Breast epithelium (tissue), 4 donors: ENCODE data around the gene DBT. TPM values are rescaled to one million over a fixed set of nuclear protein-coding genes. Genes with fewer than 3 reads are reported as not detected.
"Not testable (repeated sequence)": the region's sequence is repeated elsewhere in the genome, so short reads cannot be mapped to it uniquely, and the experiment has no call there.

ENCODE experiments used
- DNase-seq, 2 donors: peaks; one replicate each; pipeline ENCODE4 v3.0.0-alpha.2; 2019; ENCODE audit warnings: low spot score in 2 of 2
- H3K27ac ChIP-seq, 2 donors: fragments of 200-600 bp; sonication (generic) in 1 of 2; one replicate each; pipeline ENCODE4 v1.5.1; 2016 to 2019; ENCODE audit warnings: mild to moderate bottlenecking in 1 of 2
- H3K27me3 ChIP-seq, 2 donors: fragments of 200-600 bp; sonication (generic) in 1 of 2; one replicate each; pipeline versions ENCODE4 v1.5.1 to v1.6.0; 2017 to 2019; ENCODE audit warnings: control low read depth in 1 of 2, mild to moderate bottlenecking in 1 of 2
- H3K36me3 ChIP-seq: fragments of 200-600 bp; one replicate; pipeline ENCODE4 v1.5.1; 2019
- H3K4me1 ChIP-seq, 2 donors: fragments of 200-600 bp; sonication (generic); one replicate each; pipeline ENCODE4 v1.5.1; 2016 to 2019; ENCODE audit warnings: control low read depth in 1 of 2
- H3K4me3 ChIP-seq, 3 donors: fragments of 200-600 bp; sonication (generic); 1 replicate in 2 of 3; 2 replicates in 1 of 3; pipeline ENCODE4 v1.5.1; 2016 to 2019; ENCODE audit warnings: mild to moderate bottlenecking in 3 of 3, moderate library complexity in 2 of 3
- H3K9me3 ChIP-seq, 2 donors: fragments of 200-600 bp; sonication (generic) in 1 of 2; one replicate each; pipeline ENCODE4 v1.5.1; 2016 to 2019; ENCODE audit warnings: control low read depth in 1 of 2
- POLR2A ChIP-seq: fragments of 450-650 bp; IDR thresholded peaks from one replicate; pipeline ENCODE4 v1.6.1; 2016; ENCODE audit warnings: antibody characterized with exemption, mild to moderate bottlenecking, moderate library complexity
- POLR2AphosphoS5 ChIP-seq, 3 donors: sonication (generic); formaldehyde crosslinking; IDR thresholded peaks; one replicate each; pipeline ENCODE4 v1.6.1; 2017; ENCODE audit warnings: antibody characterized with exemption in 3 of 3
- intact Hi-C: fragments of 100-400 bp; cut with DNase I; formaldehyde crosslinking; loops from one replicate; pipeline ENCODE4 v1.15.1; 2023; ENCODE audit warnings: low total_unique reads
- total RNA-seq, 3 donors: library from RNA; depleted of rRNA; stranded (reverse); fragments of >200 nt; gene quantifications; one replicate each; pipeline ENCODE4 v1.1.0, GENCODE V29; 2016
- TF ChIP-seq, protein P1 (sequence below), 3 donors: fragments of 450-650 bp; IDR thresholded peaks; one replicate each; pipeline ENCODE4 v1.5.1; 2016 to 2017; ENCODE audit warnings: antibody characterized with exemption in 3 of 3, mild to moderate bottlenecking in 3 of 3, moderate library complexity in 3 of 3

Gene DBT
- total RNA-seq, 3 donors from 2014 or later: 6.9 to 11.0 (median 9.1) TPM

DNA sequence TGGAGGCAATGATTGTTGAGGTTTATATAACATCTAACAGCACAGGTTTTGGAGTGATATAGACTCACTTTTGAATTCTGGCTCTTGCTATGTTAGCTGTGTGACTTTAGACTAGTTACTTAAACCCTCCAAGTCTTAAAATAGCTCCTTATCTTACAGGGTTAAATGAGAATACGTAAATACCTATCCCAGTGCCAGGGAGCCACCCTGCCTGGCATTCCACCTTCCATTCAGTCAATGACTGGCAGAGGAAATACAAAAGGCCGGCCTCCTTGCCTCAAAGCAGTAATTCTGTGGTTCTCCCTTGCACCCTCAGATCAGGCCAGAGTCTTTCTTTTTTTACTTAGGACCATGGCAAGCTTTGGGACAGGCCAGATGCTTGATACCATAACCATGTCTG is 31.8 kb downstream of the DBT start:
- H3K4me1 ChIP-seq: no peaks in the 10 kb centered on the region
- no peaks in the 10 kb centered on the region for H3K36me3 ChIP-seq
- no peak overlapping the region for H3K27ac ChIP-seq
- intact Hi-C loops: no loop called here
- DNase-seq: no peak
- no peak overlapping the region for H3K4me3 ChIP-seq
- TF ChIP-seq POLR2A (no peak), POLR2AphosphoS5 (IDR thresholded peaks at IDR 0.05) (no peak)
- TF ChIP-seq, protein P1, sequence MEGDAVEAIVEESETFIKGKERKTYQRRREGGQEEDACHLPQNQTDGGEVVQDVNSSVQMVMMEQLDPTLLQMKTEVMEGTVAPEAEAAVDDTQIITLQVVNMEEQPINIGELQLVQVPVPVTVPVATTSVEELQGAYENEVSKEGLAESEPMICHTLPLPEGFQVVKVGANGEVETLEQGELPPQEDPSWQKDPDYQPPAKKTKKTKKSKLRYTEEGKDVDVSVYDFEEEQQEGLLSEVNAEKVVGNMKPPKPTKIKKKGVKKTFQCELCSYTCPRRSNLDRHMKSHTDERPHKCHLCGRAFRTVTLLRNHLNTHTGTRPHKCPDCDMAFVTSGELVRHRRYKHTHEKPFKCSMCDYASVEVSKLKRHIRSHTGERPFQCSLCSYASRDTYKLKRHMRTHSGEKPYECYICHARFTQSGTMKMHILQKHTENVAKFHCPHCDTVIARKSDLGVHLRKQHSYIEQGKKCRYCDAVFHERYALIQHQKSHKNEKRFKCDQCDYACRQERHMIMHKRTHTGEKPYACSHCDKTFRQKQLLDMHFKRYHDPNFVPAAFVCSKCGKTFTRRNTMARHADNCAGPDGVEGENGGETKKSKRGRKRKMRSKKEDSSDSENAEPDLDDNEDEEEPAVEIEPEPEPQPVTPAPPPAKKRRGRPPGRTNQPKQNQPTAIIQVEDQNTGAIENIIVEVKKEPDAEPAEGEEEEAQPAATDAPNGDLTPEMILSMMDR (IDR thresholded peaks at IDR 0.05): no peak
- no peaks in the 10 kb centered on the region for H3K9me3 ChIP-seq
- no peaks in the 10 kb centered on the region for H3K27me3 ChIP-seq

DNA sequence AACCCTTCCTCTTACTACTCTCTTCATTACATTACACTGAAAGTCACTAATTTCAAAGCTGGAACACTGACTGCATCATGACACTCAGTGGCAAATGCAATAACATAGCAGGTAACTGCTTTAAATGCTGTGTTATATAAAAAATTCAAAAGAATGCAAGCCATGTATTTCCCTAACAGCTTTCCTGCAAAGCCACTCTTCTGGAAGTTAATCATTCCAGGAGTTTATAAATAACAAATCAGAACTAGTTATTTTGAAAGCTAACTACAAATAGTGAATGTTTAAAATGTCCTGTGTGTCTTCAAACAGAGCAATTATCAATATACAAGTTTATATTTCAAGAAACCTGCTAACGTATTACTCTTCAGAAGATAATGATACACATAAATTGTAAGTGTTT is 34.5 kb downstream of the DBT start:
- TF ChIP-seq, protein P1 (IDR thresholded peaks at IDR 0.05): no peak
- TF ChIP-seq POLR2AphosphoS5 (IDR thresholded peaks at IDR 0.05) (no peak), POLR2A (no peak)
- Histone ChIP-seq H3K27me3 (no peaks in the 10 kb centered on the region), H3K4me3 (no peak overlapping the region), H3K4me1 (no peaks in the 10 kb centered on the region), H3K27ac (no peak overlapping the region), H3K9me3 (no peaks in the 10 kb centered on the region), H3K36me3 (no peaks in the 10 kb centered on the region)
- DNase-seq: no peak
- intact Hi-C loops: no loop called here

DNA sequence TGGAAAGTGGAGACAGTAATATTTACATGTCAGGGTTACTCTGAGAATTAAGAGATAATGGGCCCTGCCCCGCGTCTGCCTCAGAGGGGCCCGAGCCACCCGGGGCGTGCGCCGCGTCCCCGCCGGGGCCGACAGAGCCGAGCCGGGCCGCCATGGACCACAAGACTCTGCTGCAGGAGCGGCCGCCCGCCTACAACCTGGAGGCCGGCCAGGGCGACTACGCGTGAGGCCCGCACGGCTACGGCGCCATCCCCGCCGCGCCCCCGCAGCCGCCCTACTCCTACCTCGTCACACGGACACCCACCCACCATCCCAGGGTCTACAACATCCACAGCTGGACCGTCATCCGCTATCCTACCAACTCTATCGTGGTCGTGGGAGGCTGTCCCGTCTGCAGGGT is 36.5 kb downstream of the DBT start:
- Histone ChIP-seq H3K9me3 (no peaks in the 10 kb centered on the region), H3K27me3 (no peaks in the 10 kb centered on the region), H3K27ac (no peak overlapping the region), H3K4me3 (no peak overlapping the region), H3K4me1 (no peaks in the 10 kb centered on the region), H3K36me3 (no peaks in the 10 kb centered on the region)
- TF ChIP-seq POLR2A: no peak
- TF ChIP-seq, protein P1 (IDR thresholded peaks at IDR 0.05): no peak
- TF ChIP-seq POLR2AphosphoS5 (IDR thresholded peaks at IDR 0.05): no peak
- intact Hi-C loops: no loop called here
- DNase-seq: no peak

DNA sequence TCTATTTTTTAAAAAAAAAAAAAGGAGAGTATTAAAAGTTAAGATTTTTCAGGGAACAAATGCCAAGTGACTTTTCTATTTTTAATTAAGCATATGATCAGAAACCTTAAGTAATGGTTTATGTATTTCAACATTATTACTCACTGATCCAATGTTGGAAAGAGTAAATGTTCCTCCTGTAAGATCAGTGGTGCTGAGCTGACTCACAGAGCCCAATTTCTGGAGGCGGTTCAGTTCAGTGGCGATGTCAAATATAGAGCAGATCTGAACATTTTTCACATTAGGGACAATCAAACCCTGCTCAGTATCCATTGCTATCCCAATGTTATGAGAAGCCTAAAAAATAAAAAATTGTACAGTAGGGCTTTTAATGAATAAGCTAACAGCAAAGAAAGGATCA is 43.3 kb downstream of the DBT start:
- DNase-seq: no peak
- no peak overlapping the region for H3K4me3 ChIP-seq
- TF ChIP-seq POLR2A (no peak), POLR2AphosphoS5 (IDR thresholded peaks at IDR 0.05) (no peak)
- TF ChIP-seq, protein P1 (IDR thresholded peaks at IDR 0.05): no peak
- peaks cover 0 to 7% of the 10 kb centered on the region in 2 donors for H3K9me3 ChIP-seq
- H3K27ac ChIP-seq: no peak overlapping the region
- no peaks in the 10 kb centered on the region for H3K27me3 ChIP-seq
- no peaks in the 10 kb centered on the region for H3K4me1 ChIP-seq
- intact Hi-C loops: no loop called here
- H3K36me3 ChIP-seq: no peaks in the 10 kb centered on the region

DNA sequence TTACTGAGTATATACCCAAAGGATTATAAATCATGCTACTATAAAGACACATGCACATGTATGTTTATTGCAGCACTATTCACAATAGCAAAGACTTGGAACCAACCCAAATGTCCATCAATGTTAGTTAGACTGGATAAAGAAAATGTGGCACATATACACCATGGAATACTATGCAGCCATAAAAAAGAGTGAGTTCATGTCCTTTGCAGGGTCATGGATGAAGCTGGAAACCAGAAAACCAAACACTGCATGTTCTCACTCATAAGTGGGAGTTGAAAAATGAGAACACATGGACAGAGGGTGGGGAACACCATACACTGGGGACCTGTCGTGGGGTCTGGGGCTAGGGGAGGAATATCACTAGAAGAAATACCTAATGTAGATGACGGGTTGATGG is 44.0 kb downstream of the DBT start:
- H3K36me3 ChIP-seq, H3K9me3 ChIP-seq, H3K27me3 ChIP-seq, DNase-seq, intact Hi-C loops, H3K4me3 ChIP-seq, H3K4me1 ChIP-seq, H3K27ac ChIP-seq: not testable (repeated sequence)

DNA sequence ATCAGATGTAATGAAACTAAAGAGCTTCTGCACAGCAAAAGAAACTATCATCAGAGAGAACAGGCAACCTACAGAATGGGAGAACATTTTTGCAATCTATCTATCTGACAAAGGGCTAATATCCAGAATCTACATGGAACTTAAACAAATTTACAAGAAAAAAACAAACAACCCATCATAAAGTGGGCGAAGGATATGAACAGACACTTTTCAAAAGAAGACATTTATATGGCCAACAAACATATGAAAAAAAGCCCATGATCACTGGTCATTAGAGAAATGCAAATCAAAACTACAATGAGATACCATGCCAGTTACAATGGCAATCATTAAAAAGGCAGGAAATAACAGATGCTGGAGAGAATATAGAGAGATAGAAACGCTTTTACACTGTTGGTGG is 44.5 kb downstream of the DBT start:
- H3K27me3 ChIP-seq, intact Hi-C loops, H3K4me1 ChIP-seq, H3K27ac ChIP-seq, H3K36me3 ChIP-seq, H3K9me3 ChIP-seq, DNase-seq, H3K4me3 ChIP-seq: not testable (repeated sequence)

DNA sequence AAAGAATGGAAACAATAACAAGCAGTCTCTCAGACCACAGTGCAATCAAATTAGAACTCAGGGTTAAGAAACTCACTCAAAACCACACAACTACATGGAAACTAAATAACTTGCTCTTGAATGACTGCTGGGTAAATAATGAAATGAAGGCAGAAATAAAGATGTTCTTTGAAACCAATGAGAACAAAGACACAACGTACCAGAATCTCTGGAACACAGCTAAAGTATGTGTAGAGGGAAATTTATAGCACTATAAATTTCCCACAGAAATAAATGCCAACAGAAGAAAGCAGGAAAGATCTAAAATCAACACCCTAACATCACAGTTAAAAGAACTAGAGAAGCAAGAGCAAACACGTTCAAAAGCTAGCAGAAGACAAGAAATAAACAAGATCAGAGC is 46.9 kb downstream of the DBT start:
- H3K4me1 ChIP-seq, H3K36me3 ChIP-seq, H3K4me3 ChIP-seq, intact Hi-C loops, H3K9me3 ChIP-seq, H3K27ac ChIP-seq, H3K27me3 ChIP-seq, DNase-seq: not testable (repeated sequence)

DNA sequence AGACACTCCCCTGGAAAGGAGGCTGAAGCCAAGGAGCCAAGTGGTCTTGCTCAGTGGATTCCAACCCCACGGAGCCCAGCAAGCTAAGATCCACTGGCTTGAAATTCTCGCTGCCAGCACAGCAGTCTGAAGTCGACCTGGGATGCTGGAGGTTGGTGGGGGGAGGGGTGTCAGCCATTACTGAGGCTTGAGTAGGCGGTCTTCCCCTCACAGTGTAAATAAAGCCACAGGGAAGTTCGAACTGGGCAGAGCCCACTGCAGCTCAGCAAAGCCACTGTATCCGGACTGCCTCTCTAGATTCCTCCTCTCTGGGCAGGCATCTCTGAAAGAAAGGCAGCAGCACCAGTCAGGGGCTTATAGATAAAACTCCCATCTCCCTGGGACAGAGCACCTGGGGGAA is 49.6 kb downstream of the DBT start:
- intact Hi-C loops, H3K36me3 ChIP-seq, DNase-seq, H3K9me3 ChIP-seq, H3K27ac ChIP-seq, H3K27me3 ChIP-seq, H3K4me3 ChIP-seq, H3K4me1 ChIP-seq: not testable (repeated sequence)
